Right lobe of liver (tissue), 4 donors: ENCODE results near the gene IMPDH1.

ENCODE experiments used
- POLR2A ChIP-seq: fragments of 450-650 bp; IDR thresholded peaks from one replicate; pipeline ENCODE4 v1.6.1; 2017; ENCODE audit warnings: antibody characterized with exemption, mild to moderate bottlenecking
- TF ChIP-seq, protein P1 (sequence below), 4 donors: fragments of 200-600 bp in 3 of 4; fragments of 450-650 bp in 1 of 4; IDR thresholded peaks; one replicate each; pipeline versions ENCODE4 v1.5.1 to v1.8.0; 2016 to 2022; ENCODE audit warnings: antibody characterized with exemption in 4 of 4, mild to moderate bottlenecking in 2 of 4
- donor health status: DM: no; HTN: no; CAD: no.
- donor health status: DM: no; HTN: no; CAD: no.
- donor health status: DM: no; HTN: yes; CAD: no.

DNA sequence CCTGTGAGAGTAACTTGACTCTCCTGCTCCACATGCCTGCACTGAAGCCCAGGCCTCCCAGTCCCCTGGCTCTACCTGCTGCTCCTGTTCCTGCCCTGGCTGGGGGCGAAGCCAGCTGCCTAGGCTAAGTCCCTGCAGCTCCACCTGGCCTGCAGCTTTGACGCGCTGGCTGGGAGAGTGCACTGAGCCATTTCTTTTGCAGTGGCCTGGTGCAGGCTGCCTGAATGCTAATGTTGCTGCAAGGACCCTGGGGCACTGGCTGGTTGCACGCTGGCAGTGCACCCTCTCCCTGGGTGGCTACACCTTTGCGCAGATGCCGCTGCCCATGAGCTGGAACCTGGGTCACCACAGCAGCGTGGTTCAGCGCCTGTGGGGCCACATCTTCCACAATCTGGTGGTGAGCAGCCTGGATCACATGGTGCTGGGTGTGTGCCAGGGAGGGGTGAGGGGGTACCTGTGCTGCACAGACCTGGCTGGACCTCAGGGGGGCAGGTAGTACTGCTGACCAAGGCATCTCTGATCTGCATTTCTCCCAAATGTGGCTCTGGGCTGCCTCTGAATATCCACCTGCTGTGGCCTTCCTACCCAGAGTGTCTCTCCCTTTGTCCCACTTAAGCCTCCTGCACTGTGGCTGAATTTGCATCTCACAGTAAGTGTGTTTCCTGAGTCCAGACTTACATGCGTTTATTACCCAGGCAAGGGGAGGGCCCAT lies 20.0 kb downstream of the IMPDH1 start:
- no peak for TF ChIP-seq POLR2A
- TF ChIP-seq, protein P1, sequence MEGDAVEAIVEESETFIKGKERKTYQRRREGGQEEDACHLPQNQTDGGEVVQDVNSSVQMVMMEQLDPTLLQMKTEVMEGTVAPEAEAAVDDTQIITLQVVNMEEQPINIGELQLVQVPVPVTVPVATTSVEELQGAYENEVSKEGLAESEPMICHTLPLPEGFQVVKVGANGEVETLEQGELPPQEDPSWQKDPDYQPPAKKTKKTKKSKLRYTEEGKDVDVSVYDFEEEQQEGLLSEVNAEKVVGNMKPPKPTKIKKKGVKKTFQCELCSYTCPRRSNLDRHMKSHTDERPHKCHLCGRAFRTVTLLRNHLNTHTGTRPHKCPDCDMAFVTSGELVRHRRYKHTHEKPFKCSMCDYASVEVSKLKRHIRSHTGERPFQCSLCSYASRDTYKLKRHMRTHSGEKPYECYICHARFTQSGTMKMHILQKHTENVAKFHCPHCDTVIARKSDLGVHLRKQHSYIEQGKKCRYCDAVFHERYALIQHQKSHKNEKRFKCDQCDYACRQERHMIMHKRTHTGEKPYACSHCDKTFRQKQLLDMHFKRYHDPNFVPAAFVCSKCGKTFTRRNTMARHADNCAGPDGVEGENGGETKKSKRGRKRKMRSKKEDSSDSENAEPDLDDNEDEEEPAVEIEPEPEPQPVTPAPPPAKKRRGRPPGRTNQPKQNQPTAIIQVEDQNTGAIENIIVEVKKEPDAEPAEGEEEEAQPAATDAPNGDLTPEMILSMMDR (IDR thresholded peaks at IDR 0.05): no peak
